Mucosa of rectum (tissue), 2 donors: ENCODE data around the gene KMT2E.

Experiments used
- H3K27ac ChIP-seq, 2 donors: one replicate each; pipeline ENCODE4 v1.7.0; 2013; ENCODE audit warnings: inconsistent platforms in 2 of 2, low read depth in 2 of 2, low read length in 2 of 2
- H3K27me3 ChIP-seq, 2 donors: one replicate each; pipeline ENCODE4 v1.7.0; 2013; ENCODE audit warnings: low read length in 2 of 2; ENCODE audit not compliant: control insufficient read depth in 2 of 2, insufficient read depth in 2 of 2
- H3K36me3 ChIP-seq, 2 donors: one replicate each; pipeline ENCODE4 v1.7.0; 2013; ENCODE audit warnings: low read length in 2 of 2; ENCODE audit not compliant: control insufficient read depth in 2 of 2, insufficient read depth in 2 of 2
- H3K4me1 ChIP-seq, 2 donors: one replicate each; pipeline ENCODE4 v1.7.0; 2013; ENCODE audit warnings: low read length in 2 of 2, mild to moderate bottlenecking in 1 of 2; ENCODE audit not compliant: control insufficient read depth in 2 of 2, insufficient read depth in 2 of 2
- H3K4me3 ChIP-seq, 2 donors: one replicate each; pipeline ENCODE4 v1.7.0; 2013; ENCODE audit warnings: low read length in 2 of 2
- H3K9ac ChIP-seq, 2 donors: one replicate each; pipeline ENCODE4 v1.7.0; 2013; ENCODE audit warnings: low read length in 2 of 2, low read depth in 1 of 2, mild to moderate bottlenecking in 1 of 2
- H3K9me3 ChIP-seq, 2 donors: one replicate each; pipeline ENCODE4 v1.7.0; 2013; ENCODE audit warnings: low read length in 2 of 2; ENCODE audit not compliant: control insufficient read depth in 2 of 2
- donor health status: healthy.
- donor health status: Normal muscosa, but diverticular disease.

The KMT2E gene

DNA sequence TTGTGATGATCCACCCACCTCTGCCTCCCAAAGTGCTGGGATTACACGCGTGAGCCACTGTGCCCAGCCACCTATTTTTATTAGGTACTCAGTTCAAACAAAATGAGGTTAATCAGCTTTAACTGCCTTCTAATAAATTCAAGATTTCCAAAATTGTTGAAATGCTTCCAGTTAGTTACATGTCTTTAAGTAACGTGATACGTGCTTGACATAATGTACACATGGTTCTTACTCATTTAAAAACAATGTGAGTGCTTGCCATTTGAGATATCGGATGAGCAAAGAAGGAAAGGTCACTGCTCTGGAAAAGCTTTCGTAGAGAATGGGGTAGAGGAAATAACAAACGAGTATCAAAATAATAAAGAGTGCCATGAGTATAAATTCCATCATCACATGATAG, 83.6 kb downstream of the KMT2E start:
- H3K36me3 ChIP-seq = peaks cover 57 to 61% of the 10 kb centered on the region in 2 donors
- no peaks in the 10 kb centered on the region for H3K4me1 ChIP-seq
- H3K27ac ChIP-seq = no peak overlapping the region

GRCh38 chr7:105098863-105099515, 85.0 kb downstream of the KMT2E start:
- Histone ChIP-seq H3K9ac (no peak overlapping the region), H3K4me3 (no peak overlapping the region), H3K27me3 (no peaks in the 10 kb centered on the region), H3K27ac (no peak overlapping the region), H3K9me3 (no peaks in the 10 kb centered on the region), H3K4me1 (no peaks in the 10 kb centered on the region), H3K36me3 (peaks cover 59 to 62% of the 10 kb centered on the region in 2 donors)

More for the DNA sequence above, 83.6 kb downstream of the KMT2E start:
- H3K27me3 ChIP-seq = no peaks in the 10 kb centered on the region
- no peak overlapping the region for H3K9ac ChIP-seq
- no peaks in the 10 kb centered on the region for H3K9me3 ChIP-seq
- H3K4me3 ChIP-seq = no peak overlapping the region

DNA sequence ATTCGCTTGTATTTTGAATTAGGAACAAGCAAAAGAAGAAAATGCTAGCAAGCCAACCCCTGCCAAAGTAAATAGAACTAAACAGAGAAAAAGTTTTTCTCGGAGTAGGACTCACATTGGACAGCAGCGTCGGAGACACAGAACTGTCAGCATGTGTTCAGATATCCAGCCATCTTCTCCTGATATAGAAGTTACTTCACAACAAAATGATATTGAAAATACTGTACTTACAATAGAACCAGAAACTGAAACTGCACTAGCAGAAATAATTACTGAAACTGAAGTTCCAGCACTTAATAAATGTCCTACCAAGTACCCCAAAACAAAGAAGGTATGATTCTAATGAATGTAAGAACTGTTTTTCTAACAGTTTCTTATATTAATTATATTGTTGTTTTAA, 87.9 kb downstream of the KMT2E start:
- Histone ChIP-seq H3K36me3 (peaks cover 64 to 67% of the 10 kb centered on the region in 2 donors), H3K27me3 (no peaks in the 10 kb centered on the region), H3K4me3 (no peak overlapping the region), H3K4me1 (no peaks in the 10 kb centered on the region), H3K9ac (no peak overlapping the region), H3K9me3 (no peaks in the 10 kb centered on the region), H3K27ac (no peak overlapping the region)

- H3K4me3 ChIP-seq = no peak overlapping the region
- H3K9ac ChIP-seq = no peak overlapping the region
- no peaks in the 10 kb centered on the region for H3K27me3 ChIP-seq
- H3K9me3 ChIP-seq = no peaks in the 10 kb centered on the region
- peaks cover 66 to 67% of the 10 kb centered on the region in 2 donors for H3K36me3 ChIP-seq
- no peaks in the 10 kb centered on the region for H3K4me1 ChIP-seq
- no peak overlapping the region for H3K27ac ChIP-seq
These were observed 88.8 kb downstream of the KMT2E start for GRCh38 chr7:105102557-105103352.

DNA sequence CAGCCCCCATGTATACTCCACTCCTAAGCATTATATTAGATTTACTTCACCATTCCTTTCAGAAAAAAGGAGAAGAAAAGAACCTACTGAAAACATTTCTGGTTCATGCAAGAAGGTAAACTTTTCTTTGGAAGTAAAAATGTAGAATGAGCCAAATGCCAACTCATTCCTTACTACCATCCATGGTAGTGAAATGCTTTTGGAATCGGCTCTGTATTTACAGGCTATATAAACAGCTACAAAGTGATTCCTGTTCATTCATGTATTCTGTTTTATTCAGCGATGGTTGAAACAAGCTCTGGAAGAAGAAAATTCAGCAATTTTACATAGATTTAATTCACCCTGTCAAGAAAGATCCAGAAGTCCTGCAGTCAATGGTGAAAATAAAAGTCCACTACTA, 91.6 kb downstream of the KMT2E start:
- Histone ChIP-seq H3K27me3 (no peaks in the 10 kb centered on the region), H3K4me1 (no peaks in the 10 kb centered on the region), H3K9ac (no peak overlapping the region), H3K4me3 (no peak overlapping the region), H3K27ac (no peak overlapping the region), H3K9me3 (no peaks in the 10 kb centered on the region), H3K36me3 (peaks cover 75 to 84% of the 10 kb centered on the region in 2 donors)

- Histone ChIP-seq H3K9me3 (no peaks in the 10 kb centered on the region), H3K27ac (no peak overlapping the region), H3K36me3 (peaks cover 77 to 85% of the 10 kb centered on the region in 2 donors)
These were observed 92.5 kb downstream of the KMT2E start for GRCh38 chr7:105106473-105106872.

GRCh38 chr7:105107458-105107857, 93.5 kb downstream of the KMT2E start:
- H3K9me3 ChIP-seq = no peaks in the 10 kb centered on the region
- no peak overlapping the region for H3K27ac ChIP-seq
- H3K4me1 ChIP-seq = no peaks in the 10 kb centered on the region
- no peak overlapping the region for H3K9ac ChIP-seq
- no peaks in the 10 kb centered on the region for H3K27me3 ChIP-seq
- H3K36me3 ChIP-seq = peaks cover 83 to 89% of the 10 kb centered on the region in 2 donors
- no peak overlapping the region for H3K4me3 ChIP-seq

More at GRCh38 chr7:105106473-105106872, 92.5 kb downstream of the KMT2E start:
- no peak overlapping the region for H3K9ac ChIP-seq
- no peaks in the 10 kb centered on the region for H3K4me1 ChIP-seq
- no peak overlapping the region for H3K4me3 ChIP-seq
- no peaks in the 10 kb centered on the region for H3K27me3 ChIP-seq

GRCh38 chr7:105112440-105113418, 98.7 kb downstream of the KMT2E start:
- H3K27ac ChIP-seq = no peak overlapping the region
- peaks cover 64 to 86% of the 10 kb centered on the region in 2 donors for H3K36me3 ChIP-seq
- no peaks in the 10 kb centered on the region for H3K4me1 ChIP-seq
- H3K27me3 ChIP-seq = no peaks in the 10 kb centered on the region
- no peak overlapping the region for H3K4me3 ChIP-seq
- H3K9me3 ChIP-seq = no peaks in the 10 kb centered on the region
- H3K9ac ChIP-seq = no peak overlapping the region

DNA sequence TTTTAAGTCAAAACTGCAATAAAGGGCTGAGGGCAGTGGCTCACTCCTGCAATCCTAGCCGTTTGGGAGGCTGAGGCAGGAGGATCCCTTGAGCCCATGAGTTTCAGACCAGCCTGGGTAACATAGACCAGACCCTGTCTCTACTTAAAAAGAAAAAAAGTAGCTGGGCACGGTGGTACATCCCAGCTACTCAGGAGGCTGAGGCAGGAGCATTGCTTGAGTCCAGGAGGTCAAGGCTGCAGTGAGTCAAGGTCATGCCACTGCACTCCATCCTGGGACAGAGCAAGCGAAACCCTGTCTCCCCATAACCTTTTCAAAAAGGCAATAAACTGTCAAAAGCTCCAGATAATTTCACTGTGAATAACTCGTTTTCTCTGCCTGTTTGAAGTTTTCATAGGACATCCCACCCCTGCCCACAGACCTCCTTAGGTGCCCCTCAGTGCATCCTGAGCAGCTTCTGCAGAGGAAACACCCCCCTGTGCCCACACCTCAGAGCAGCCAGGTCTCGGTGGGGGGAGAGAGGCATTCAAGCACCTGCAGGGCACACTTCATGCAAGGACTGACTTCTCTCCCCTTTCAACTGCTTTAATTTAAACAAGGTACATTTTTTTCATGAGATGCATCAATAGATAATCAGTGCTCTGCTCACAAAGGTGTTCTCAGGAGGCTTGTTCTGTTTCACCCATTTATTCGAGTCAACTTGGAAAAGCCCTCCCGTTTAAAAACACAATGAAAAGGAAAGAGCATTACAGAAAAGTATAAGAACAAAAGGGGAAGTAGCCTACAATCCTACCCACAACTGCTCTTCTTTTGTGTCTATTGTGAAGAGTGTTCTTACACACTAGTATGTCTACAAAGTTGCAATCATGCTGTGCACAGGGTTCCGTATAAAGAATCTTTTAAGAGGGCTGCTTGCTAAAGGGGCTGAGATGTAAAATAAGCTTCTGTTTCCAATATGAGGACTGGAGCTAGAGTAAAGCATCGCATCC, 104.9 kb downstream of the KMT2E start:
- Histone ChIP-seq H3K4me3 (no peak overlapping the region), H3K36me3 (peaks cover 19 to 31% of the 10 kb centered on the region in 2 donors), H3K27ac (no peak overlapping the region)

More for the DNA sequence above, 104.9 kb downstream of the KMT2E start:
- no peak overlapping the region for H3K9ac ChIP-seq
- H3K27me3 ChIP-seq = no peaks in the 10 kb centered on the region
- H3K9me3 ChIP-seq = no peaks in the 10 kb centered on the region
- H3K4me1 ChIP-seq = no peaks in the 10 kb centered on the region
